CD4-positive, alpha-beta T cell (primary cell): Measurements from ENCODE around the gene PCDH18. TPM values are rescaled to one million over a fixed set of nuclear protein-coding genes. Genes with fewer than 3 reads are reported as not detected.

ENCODE experiments used
- ATAC-seq: fragments of 200-7000 bp; cut with Tn5 transposase; one replicate; pipeline ENCODE4 v1.10.0; 2022; ENCODE audit warnings: mild to moderate bottlenecking; ENCODE audit not compliant: poor library complexity
- CTCF ChIA-PET: fragments of 350-600 bp; sonication (Branson Sonifier 250); formaldehyde crosslinking; loops from one replicate; lab custom pipeline; 2021; ENCODE audit warnings: antibody characterized with exemption, inconsistent platforms; lab: Charles Lee
- POLR2A ChIA-PET: fragments of 350-600 bp; sonication (Branson Sonifier 250); formaldehyde crosslinking; loops from one replicate; lab custom pipeline; 2021; ENCODE audit warnings: antibody characterized with exemption, inconsistent platforms; lab: Charles Lee
- DNase-seq, 14 experiments: peaks; one replicate each; pipeline ENCODE4 v3.0.0-alpha.2; 2013 to 2020; ENCODE audit warnings: mixed read lengths in 2 of 14
- H3K27ac ChIP-seq, 2 donors: one replicate each; pipeline versions ENCODE4 v1.5.1 to v1.7.0; 2013; ENCODE audit warnings: low read length in 2 of 2, low read depth in 1 of 2, mild to moderate bottlenecking in 1 of 2
- H3K27me3 ChIP-seq, 2 experiments: 1 replicate in 1 of 2; 2 replicates in 1 of 2; pipeline versions ENCODE4 v1.6.1 to v1.7.0; 2013; ENCODE audit warnings: low read length in 2 of 2, control low read depth in 1 of 2, mild to moderate bottlenecking in 1 of 2, moderate library complexity in 1 of 2; ENCODE audit not compliant: insufficient read depth in 2 of 2, control insufficient read depth in 1 of 2
- H3K36me3 ChIP-seq: one replicate; pipeline ENCODE4 v1.6.1; 2013; ENCODE audit warnings: low read length, control low read depth; ENCODE audit not compliant: insufficient read depth
- H3K4me1 ChIP-seq: one replicate; pipeline ENCODE4 v1.6.1; 2013; ENCODE audit warnings: low read length, control low read depth; ENCODE audit not compliant: insufficient read depth
- H3K4me3 ChIP-seq: one replicate; pipeline ENCODE4 v1.5.1; 2013; ENCODE audit warnings: mild to moderate bottlenecking, low read length, moderate library complexity
- H3K9me3 ChIP-seq, 2 experiments: 1 replicate in 1 of 2; 2 replicates in 1 of 2; pipeline versions ENCODE4 v1.6.1 to v1.7.0; 2013; ENCODE audit warnings: low read length in 2 of 2, mild to moderate bottlenecking in 2 of 2, control low read depth in 1 of 2, moderate library complexity in 1 of 2; ENCODE audit not compliant: control insufficient read depth in 1 of 2, insufficient read depth in 1 of 2
- H3K27ac Mint-ChIP-seq: one replicate; pipeline ENCODE4 v1.8.0; 2020; ENCODE audit warnings: mixed read lengths
- H3K27me3 Mint-ChIP-seq: one replicate; pipeline ENCODE4 v1.8.0; 2021; ENCODE audit warnings: mixed read lengths
- H3K36me3 Mint-ChIP-seq: one replicate; pipeline ENCODE4 v1.8.0; 2021; ENCODE audit warnings: low read depth, mixed read lengths
- H3K4me1 Mint-ChIP-seq: one replicate; pipeline ENCODE4 v1.8.0; 2021; ENCODE audit warnings: low read depth, mixed read lengths
- H3K4me3 Mint-ChIP-seq: one replicate; pipeline ENCODE4 v1.8.0; 2020; ENCODE audit warnings: mild to moderate bottlenecking, mixed read lengths
- H3K9me3 Mint-ChIP-seq: one replicate; pipeline ENCODE4 v1.8.0; 2020; ENCODE audit warnings: mixed read lengths
- CTCF ChIP-seq: fragments of 200-600 bp; IDR thresholded peaks from one replicate; pipeline ENCODE4 v1.8.0; 2022; ENCODE audit warnings: antibody characterized with exemption, mild to moderate bottlenecking
- intact Hi-C, 2 experiments: fragments of 100-400 bp; cut with DNase I in 1 of 2; cut with micrococcal nuclease in 1 of 2; formaldehyde crosslinking; loops; one replicate each; pipeline versions ENCODE4 v1.15.1 to v1.9.0; 2023 to 2025; cut with DNase I, micrococcal nuclease
- total RNA-seq, 174 experiments: library from RNA in 2 of 174; stranded (reverse) in 2 of 174; gene quantifications; one replicate each; pipeline ENCODE4 v1.2.3 and lab custom pipeline; 2021 to 2026

PCDH18 gene
- total RNA-seq, 2 experiments from 2014 or later = not detected

- Histone ChIP-seq H3K27ac (no peak overlapping the region), H3K4me1 (no peaks in the 10 kb centered on the region), H3K27me3 (no peaks in the 10 kb centered on the region), H3K9me3 (peaks cover 0 to 3% of the 10 kb centered on the region in 2 experiments), H3K36me3 (no peaks in the 10 kb centered on the region), H3K4me3 (no peak overlapping the region)
- intact Hi-C loops = no loop called here
- Mint-ChIP-seq H3K9me3 (peaks cover 4% of the 10 kb centered on the region), H3K27ac (no peak overlapping the region), H3K27me3 (no peaks in the 10 kb centered on the region), H3K4me1 (no peaks in the 10 kb centered on the region), H3K36me3 (no peaks in the 10 kb centered on the region), H3K4me3 (no peak overlapping the region)
- DNase-seq (no peak), ATAC-seq (no peak)
- POLR2A ChIA-PET = no interaction called here
- no peak for TF ChIP-seq CTCF
- CTCF ChIA-PET = no interaction called here
These were observed 10.9 kb upstream of the PCDH18 start for GRCh38 chr4:137543198-137543597.

- no peaks in the 10 kb centered on the region for H3K9me3 ChIP-seq
- no peaks in the 10 kb centered on the region for H3K27me3 ChIP-seq
- H3K27ac ChIP-seq = no peak overlapping the region
- no peak overlapping the region for H3K4me3 ChIP-seq
- no peak overlapping the region for H3K27ac Mint-ChIP-seq
- intact Hi-C loops = no loop called here
- H3K4me1 ChIP-seq = no peaks in the 10 kb centered on the region
- H3K36me3 ChIP-seq = no peaks in the 10 kb centered on the region
- DNase-seq = no peak
- H3K36me3 Mint-ChIP-seq = no peaks in the 10 kb centered on the region
- no peak for ATAC-seq
- CTCF ChIA-PET = no interaction called here
- H3K4me3 Mint-ChIP-seq = no peak overlapping the region
- no peak for TF ChIP-seq CTCF
- H3K27me3 Mint-ChIP-seq = no peaks in the 10 kb centered on the region
- peaks cover 7% of the 10 kb centered on the region for H3K9me3 Mint-ChIP-seq
- POLR2A ChIA-PET = no interaction called here
- H3K4me1 Mint-ChIP-seq = no peaks in the 10 kb centered on the region
These were observed 9.8 kb upstream of the PCDH18 start for GRCh38 chr4:137541876-137542646.

GRCh38 chr4:137541181-137541580, 8.9 kb upstream of the PCDH18 start:
- H3K9me3 Mint-ChIP-seq = peaks cover 10% of the 10 kb centered on the region
- H3K36me3 Mint-ChIP-seq = no peaks in the 10 kb centered on the region
- Histone ChIP-seq H3K36me3 (no peaks in the 10 kb centered on the region), H3K9me3 (peaks cover 0 to 3% of the 10 kb centered on the region in 2 experiments), H3K27me3 (no peaks in the 10 kb centered on the region), H3K4me1 (no peaks in the 10 kb centered on the region), H3K4me3 (no peak overlapping the region), H3K27ac (no peak overlapping the region)
- H3K27me3 Mint-ChIP-seq = no peaks in the 10 kb centered on the region
- no peak overlapping the region for H3K27ac Mint-ChIP-seq
- H3K4me1 Mint-ChIP-seq = no peaks in the 10 kb centered on the region
- intact Hi-C loops = no loop called here
- no peak overlapping the region for H3K4me3 Mint-ChIP-seq
- DNase-seq (no peak), ATAC-seq (no peak)
- no peak for TF ChIP-seq CTCF
- CTCF ChIA-PET = no interaction called here
- POLR2A ChIA-PET = no interaction called here
